Measurements from ENCODE around the gene KRTAP5-7.
"Not testable (repeated sequence)": the region's sequence is repeated elsewhere in the genome, so short reads cannot be mapped to it uniquely, and the experiment has no call there.

KRTAP5-7 gene

GRCh38 chr11:71526796-71527575 is at the start of gene KRTAP5-7:
Gene KRTAP5-7, plus strand, starts transcription at chr11:71527267. Its CDS starts 34 bp downstream, at chr11:71527301.
- DNase-seq (ENCODE audit: low spot score), result not testable (repeated sequence)

GRCh38 chr11:71477641-71478527 is 49.2 kb upstream of the KRTAP5-7 start:
- no peak for DNase-seq (ENCODE audit: low spot score)

- DNase-seq (ENCODE audit: low spot score), result no peak
These were observed 48.6 kb upstream of the KRTAP5-7 start for GRCh38 chr11:71478528-71478840.

GRCh38 chr11:71481101-71481960 is 45.7 kb upstream of the KRTAP5-7 start:
- DNase-seq (ENCODE audit: low spot score), result no peak

GRCh38 chr11:71482216-71482615 is 44.9 kb upstream of the KRTAP5-7 start:
- no peak for DNase-seq (ENCODE audit: low spot score)

GRCh38 chr11:71482746-71483364 is 44.2 kb upstream of the KRTAP5-7 start:
- DNase-seq (ENCODE audit: low spot score), result no peak

GRCh38 chr11:71483692-71484091 is 43.4 kb upstream of the KRTAP5-7 start:
- no peak for DNase-seq (ENCODE audit: low spot score)

GRCh38 chr11:71484248-71485062 is 42.6 kb upstream of the KRTAP5-7 start:
- no peak for DNase-seq (ENCODE audit: low spot score)

GRCh38 chr11:71485063-71485399 is 42.0 kb upstream of the KRTAP5-7 start:
- no peak for DNase-seq (ENCODE audit: low spot score)

GRCh38 chr11:71485466-71485865 is 41.6 kb upstream of the KRTAP5-7 start:
- DNase-seq (ENCODE audit: low spot score), result no peak

GRCh38 chr11:71486320-71486719 is 40.7 kb upstream of the KRTAP5-7 start:
- DNase-seq (ENCODE audit: low spot score), result no peak

GRCh38 chr11:71488681-71489270 is 38.3 kb upstream of the KRTAP5-7 start:
- no peak for DNase-seq (ENCODE audit: low spot score)

- DNase-seq (ENCODE audit: low spot score), result no peak
These were observed 37.6 kb upstream of the KRTAP5-7 start for GRCh38 chr11:71489311-71490043.

GRCh38 chr11:71490044-71490730 is 36.9 kb upstream of the KRTAP5-7 start:
- DNase-seq (ENCODE audit: low spot score), result no peak

- DNase-seq (ENCODE audit: low spot score), result no peak
These were observed 36.2 kb upstream of the KRTAP5-7 start for GRCh38 chr11:71490731-71491390.

- DNase-seq (ENCODE audit: low spot score), result no peak
These were observed 35.5 kb upstream of the KRTAP5-7 start for GRCh38 chr11:71491531-71491930.

GRCh38 chr11:71491940-71492339 is 35.1 kb upstream of the KRTAP5-7 start:
- no peak for DNase-seq (ENCODE audit: low spot score)

GRCh38 chr11:71495286-71496230 is 31.5 kb upstream of the KRTAP5-7 start:
- no peak for DNase-seq (ENCODE audit: low spot score)
